HG02852 (cell line): ENCODE measurements around the gene ARHGDIB.

Experiments used
- ATAC-seq: cut with Tn5 transposase; IDR thresholded peaks from one replicate; pipeline ENCODE4 v1.9.1; 2021; ENCODE audit warnings: mild to moderate bottlenecking, moderate library complexity; ENCODE audit not compliant: unreplicated experiment

Gene ARHGDIB

GRCh38 chr12:14934511-14934910 lies 26.9 kb downstream of the ARHGDIB start:
- no peak for ATAC-seq

DNA sequence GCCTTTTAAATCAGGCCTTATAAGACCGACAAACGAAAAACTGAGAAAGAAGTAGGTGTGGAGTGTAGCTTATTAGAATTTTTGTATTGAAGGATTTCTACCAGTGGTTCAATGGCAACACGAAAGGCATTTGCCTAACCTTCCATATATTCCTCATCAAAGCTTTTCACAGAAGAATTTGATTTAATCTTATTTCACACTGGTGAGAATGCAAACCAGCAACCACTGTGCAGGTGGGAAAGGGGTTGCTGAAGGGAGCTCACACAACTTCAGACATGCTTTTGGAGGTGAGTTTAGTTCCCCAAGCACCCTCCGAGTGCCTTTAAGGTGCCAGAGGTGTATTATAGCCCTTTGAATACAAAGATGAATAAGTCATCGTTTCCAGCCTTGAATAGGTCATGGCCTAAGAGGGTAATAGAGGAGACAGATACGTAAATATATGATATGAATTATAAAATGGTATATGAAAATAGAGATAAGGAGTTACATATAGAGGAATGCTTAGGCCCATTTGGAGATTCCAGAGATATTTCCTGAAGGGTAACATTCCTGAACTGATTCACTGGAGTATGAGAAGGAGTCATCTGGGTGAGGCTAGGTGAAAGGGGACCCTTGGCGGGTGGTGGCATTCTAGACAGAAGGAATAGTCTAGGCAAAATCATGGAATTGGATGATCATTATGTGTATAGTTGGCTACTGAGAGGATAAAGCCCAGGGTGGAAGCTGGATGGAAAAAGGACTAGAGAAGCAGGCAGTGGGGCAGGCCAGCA lies 29.4 kb downstream of the ARHGDIB start:
- no peak for ATAC-seq

DNA sequence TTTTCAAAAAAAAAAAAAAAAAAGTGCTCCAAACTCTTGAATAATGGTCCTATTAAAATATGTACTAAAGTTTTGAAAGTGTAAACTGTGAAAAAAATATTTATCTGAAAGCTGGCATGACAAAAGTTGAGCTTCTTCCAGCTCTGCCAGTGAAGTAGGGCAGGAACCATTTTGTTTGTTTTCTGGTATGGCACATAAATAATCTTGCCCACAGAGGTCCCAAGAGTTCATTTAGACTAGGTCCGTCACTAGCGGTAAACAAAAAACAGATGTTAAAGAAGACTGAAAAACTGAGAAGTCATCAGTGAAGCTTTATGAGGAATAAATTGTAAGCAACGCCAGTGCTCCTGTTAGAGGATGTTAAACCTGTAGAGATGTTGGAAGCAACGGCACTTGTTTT lies 30.0 kb downstream of the ARHGDIB start:
- ATAC-seq, result no peak

DNA sequence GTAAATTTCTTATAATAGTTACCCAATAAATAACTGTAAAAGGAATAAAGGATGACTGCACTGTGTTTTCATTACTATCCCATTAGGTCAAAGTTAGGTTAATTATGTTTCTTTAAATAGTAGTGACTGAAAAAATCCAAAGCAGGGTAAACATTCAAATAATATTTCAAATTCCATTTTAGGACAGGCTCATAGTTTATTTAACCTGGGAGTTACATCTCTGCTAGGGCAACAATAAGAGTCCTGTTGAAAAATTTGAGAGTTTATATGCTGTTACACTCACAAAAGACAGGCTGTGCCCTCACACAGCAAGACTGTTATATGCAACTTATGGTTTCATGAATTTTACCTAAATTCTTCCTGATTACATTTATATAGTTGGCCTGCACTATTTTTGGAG lies 31.1 kb downstream of the ARHGDIB start:
- no peak for ATAC-seq

DNA sequence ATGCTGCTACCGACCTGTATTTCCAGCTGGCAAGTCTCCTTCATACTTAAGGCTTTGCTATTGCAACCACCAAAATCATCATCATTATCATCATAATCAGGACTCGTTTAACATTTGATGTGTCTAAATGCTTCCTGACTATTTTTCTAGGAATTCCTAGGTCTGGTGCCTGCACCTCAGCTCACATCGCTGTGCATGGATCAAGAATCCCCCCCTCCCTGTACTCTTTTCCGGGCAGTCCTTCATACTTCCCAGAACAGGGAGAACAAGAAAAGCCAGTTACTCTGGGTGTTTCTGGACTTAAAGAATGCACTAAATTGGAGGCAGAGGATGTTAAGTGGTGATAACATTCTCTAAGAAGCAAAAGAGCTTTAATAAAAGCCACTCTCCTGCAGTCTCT lies 32.5 kb downstream of the ARHGDIB start:
- ATAC-seq, result no peak

GRCh38 chr12:14927267-14927666 lies 34.1 kb downstream of the ARHGDIB start:
- ATAC-seq, result peak; percentile 55

- ATAC-seq, result no peak
Measured at GRCh38 chr12:14924541-14924940, 36.9 kb downstream of the ARHGDIB start.

GRCh38 chr12:14923944-14924343 lies 37.5 kb downstream of the ARHGDIB start:
- no peak for ATAC-seq

DNA sequence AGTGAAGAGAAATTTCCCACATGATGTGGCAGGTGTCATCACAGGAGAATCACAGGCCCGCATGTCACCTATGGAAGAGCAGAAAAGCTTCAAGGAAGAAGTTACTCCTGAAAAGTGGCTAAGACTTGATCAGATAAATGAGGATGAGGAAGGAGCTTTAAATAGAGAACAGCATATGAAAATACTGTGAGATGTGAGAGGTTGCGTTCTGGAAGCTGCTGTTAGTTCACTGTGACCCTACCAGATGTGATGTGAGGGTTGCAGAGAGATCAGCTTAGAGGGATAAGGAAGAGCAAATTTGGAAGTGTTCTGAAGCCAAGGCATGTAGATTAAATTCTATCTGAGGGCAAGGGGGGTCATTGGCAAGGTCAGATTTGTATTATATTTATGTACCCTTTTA lies 40.2 kb downstream of the ARHGDIB start:
- ATAC-seq, result peak; percentile 72

DNA sequence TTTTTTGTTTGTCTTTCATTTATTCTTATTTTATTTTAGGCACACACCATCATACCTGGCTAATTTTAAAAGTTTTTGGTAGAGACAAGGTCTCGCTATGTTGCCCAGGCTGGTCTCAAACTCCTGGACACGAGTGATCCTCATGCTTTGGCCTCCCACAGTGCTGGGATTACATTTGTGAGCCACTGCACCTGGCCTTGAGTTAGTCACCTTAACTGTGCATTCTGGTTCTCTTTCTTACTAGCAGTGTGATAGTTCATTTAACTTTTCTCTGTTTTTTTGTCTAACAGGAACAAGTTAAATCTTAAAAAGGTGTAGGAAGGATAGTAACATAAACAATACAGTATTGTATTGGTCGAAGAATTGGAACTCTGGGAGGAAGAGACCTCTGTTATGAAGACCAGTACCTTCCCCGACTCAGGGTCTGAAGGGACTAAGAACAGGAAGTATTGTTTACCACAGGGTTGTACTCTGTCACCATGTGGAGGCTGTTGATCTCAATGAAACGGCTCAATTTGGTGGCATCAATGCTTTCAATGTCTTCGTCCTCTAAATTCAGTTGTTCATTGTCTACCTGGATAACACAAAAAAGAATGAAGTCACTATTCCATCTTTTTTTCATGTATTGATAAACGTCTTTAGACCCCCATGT lies 40.8 kb downstream of the ARHGDIB start:
- peak; percentile 85 for ATAC-seq

- no peak for ATAC-seq
Measured at GRCh38 chr12:14919455-14919854, 41.9 kb downstream of the ARHGDIB start.

DNA sequence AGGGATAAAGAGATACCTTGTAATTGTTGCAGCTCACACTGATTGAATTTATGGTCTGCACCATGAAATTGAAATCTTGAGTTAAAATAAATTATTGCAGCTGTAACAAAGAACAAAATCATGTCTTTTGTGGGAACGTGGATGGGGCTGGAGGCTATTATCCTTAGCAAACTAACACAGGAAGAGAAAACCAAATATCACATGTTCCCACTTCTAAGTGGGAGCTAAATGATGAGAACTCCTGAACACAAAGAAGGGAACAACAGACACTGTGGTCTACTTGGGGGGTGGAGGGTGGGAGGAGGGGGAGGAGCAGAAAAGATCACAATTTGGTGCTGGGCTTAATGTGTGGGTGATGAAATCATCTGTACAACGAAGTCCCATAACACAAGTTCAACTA lies 45.7 kb downstream of the ARHGDIB start:
- no peak for ATAC-seq

- no peak for ATAC-seq
Measured at GRCh38 chr12:14913381-14913781, 48.0 kb downstream of the ARHGDIB start.

GRCh38 chr12:14911131-14911530 lies 50.3 kb downstream of the ARHGDIB start:
- no peak for ATAC-seq

DNA sequence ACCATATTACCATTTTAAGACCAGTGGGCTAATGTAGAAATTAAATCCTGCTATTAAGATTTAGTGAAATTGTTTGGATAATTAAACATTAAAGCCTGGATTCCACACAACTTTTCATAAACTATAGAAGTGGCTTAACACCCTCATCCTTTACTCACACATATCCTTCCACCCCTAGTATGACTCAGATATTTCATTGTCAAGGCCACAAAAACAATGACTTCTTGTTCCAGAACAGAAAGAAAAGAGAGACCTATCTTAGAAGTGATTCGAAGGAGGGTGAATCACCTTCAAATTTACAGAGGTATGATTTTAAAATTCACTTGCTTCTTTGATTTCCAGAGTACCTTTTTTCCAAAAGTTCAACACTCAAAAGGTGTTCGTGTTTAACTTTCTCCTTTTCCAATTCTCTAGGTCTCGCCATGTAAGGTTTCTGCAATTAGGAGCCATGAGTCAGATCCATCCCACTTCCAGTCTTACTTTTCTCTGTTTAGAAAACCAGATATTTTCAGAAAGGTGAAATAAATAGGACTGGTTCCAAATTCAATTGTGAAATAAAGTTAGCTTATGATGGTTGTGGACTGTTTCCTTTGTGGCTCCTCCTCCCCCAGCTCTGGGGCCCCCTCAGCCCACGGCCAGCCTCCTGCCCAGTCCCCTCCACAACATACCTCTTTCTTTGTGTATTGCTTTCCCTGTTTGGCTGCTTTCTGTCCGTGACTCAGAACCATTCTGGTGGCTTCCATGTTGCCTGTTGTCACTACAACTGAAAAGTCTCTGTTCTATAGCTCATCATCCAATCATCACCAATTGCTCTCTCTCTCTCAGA lies 51.1 kb downstream of the ARHGDIB start:
- ATAC-seq, result no peak

GRCh38 chr12:14907953-14908352 lies 53.4 kb downstream of the ARHGDIB start:
- ATAC-seq, result no peak

DNA sequence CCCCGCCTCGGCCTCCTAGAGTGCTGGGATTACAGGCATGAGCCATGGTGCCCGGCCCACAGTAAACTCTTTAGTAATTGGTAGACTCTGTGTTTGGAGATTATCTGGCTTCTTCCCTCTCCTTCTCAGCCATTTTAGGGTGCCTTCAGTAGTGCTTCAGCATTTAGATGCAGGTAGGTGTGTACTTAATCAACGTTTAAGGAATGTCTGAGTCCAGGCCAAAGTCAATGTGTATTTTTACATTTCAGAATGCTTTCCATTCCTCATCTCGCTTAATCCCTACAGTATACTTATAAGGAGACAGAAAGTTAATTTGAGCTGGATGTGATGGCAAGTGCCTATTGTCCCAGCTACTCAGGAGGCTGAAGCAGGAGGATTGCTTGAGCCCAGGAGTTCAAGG lies 55.3 kb downstream of the ARHGDIB start:
- no peak for ATAC-seq

GRCh38 chr12:14905269-14906004 lies 56.0 kb downstream of the ARHGDIB start:
- ATAC-seq, result no peak

DNA sequence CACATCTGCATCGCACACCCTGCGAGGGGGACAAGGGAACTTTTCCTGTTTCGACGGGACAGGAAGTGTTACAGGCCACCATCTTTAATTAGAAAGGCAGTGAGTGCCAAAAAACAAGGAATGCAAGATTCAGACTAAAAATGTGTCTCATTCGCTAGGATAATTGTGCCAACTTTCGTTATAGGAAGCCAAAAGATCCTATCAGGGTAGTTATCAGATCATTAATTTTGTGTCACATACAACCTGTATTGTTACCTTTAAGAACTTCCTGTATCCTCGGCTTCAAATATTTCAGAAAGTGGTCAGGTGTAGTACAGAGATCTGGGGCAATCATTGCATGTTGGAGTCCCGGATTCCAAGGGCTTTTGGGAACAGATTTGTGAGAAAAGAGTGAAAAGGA lies 56.5 kb downstream of the ARHGDIB start:
- no peak for ATAC-seq

GRCh38 chr12:14903386-14904098 lies 57.9 kb downstream of the ARHGDIB start:
- no peak for ATAC-seq
